Activated B cell treated with CpG ODN at 0.5 μM for 24 hours (primary cell): ENCODE data around the gene WNT7A. TPM values are rescaled to one million over a fixed set of nuclear protein-coding genes. Genes with fewer than 3 reads are reported as not detected.

Experiments
- ATAC-seq: fragments of 200-7000 bp; cut with Tn5 transposase; one replicate; pipeline ENCODE4 v1.10.0; 2021; ENCODE audit warnings: low read depth, mild to moderate bottlenecking, moderate library complexity
- CTCF ChIA-PET: fragments of 350-600 bp; sonication (Branson Sonifier 250); formaldehyde crosslinking; loops from one replicate; lab custom pipeline; 2021; ENCODE audit warnings: antibody characterized with exemption; lab: Charles Lee
- POLR2A ChIA-PET: fragments of 350-600 bp; sonication (Branson Sonifier 250); formaldehyde crosslinking; loops from one replicate; lab custom pipeline; 2021; ENCODE audit warnings: antibody characterized with exemption; lab: Charles Lee
- DNase-seq: peaks from one replicate; pipeline ENCODE4 v3.0.0; 2022
- H3K27ac Mint-ChIP-seq: one replicate; pipeline ENCODE4 v1.8.0; 2020; ENCODE audit warnings: mixed read lengths
- H3K27me3 Mint-ChIP-seq: one replicate; pipeline ENCODE4 v1.8.0; 2021; ENCODE audit warnings: mixed read lengths
- H3K36me3 Mint-ChIP-seq: one replicate; pipeline ENCODE4 v1.8.0; 2021; ENCODE audit warnings: low read depth, mixed read lengths
- H3K4me1 Mint-ChIP-seq: one replicate; pipeline ENCODE4 v1.8.0; 2021; ENCODE audit warnings: mixed read lengths
- H3K4me3 Mint-ChIP-seq: one replicate; pipeline ENCODE4 v1.8.0; 2020; ENCODE audit warnings: mild to moderate bottlenecking, mixed read lengths
- H3K9me3 Mint-ChIP-seq: one replicate; pipeline ENCODE4 v1.8.0; 2020; ENCODE audit warnings: mixed read lengths
- CTCF ChIP-seq: fragments of 200-600 bp; IDR thresholded peaks from one replicate; pipeline ENCODE4 v1.8.0; 2022; ENCODE audit warnings: antibody characterized with exemption, mild to moderate bottlenecking
- intact Hi-C: fragments of 100-400 bp; cut with micrococcal nuclease; formaldehyde crosslinking; loops from one replicate; pipeline ENCODE4 v1.15.1; 2024
- total RNA-seq: library from RNA; stranded (reverse); gene quantifications from 2 replicates; pipeline ENCODE4 v1.2.3, GENCODE V29; 2022

WNT7A gene
- total RNA-seq, 1 donor from 2014 or later, result not detected

- ATAC-seq, result no peak
- Mint-ChIP-seq H3K4me1 (no peaks in the 10 kb centered on the region), H3K9me3 (no peaks in the 10 kb centered on the region), H3K36me3 (no peaks in the 10 kb centered on the region), H3K27ac (no peak overlapping the region), H3K4me3 (no peak overlapping the region), H3K27me3 (peaks cover 16% of the 10 kb centered on the region)
- no peak for DNase-seq
- ChIA-PET POLR2A (no interaction called here), CTCF (no interaction called here)
- intact Hi-C loops, result no loop called here
- TF ChIP-seq CTCF, result no peak
Observed at GRCh38 chr3:13851997-13852637, 27.8 kb downstream of the WNT7A start.

- Mint-ChIP-seq H3K4me1 (no peaks in the 10 kb centered on the region), H3K36me3 (no peaks in the 10 kb centered on the region), H3K9me3 (no peaks in the 10 kb centered on the region), H3K4me3 (no peak overlapping the region), H3K27ac (no peak overlapping the region), H3K27me3 (peaks cover 13% of the 10 kb centered on the region)
- CTCF ChIA-PET, result no interaction called here
- intact Hi-C loops, result no loop called here
- POLR2A ChIA-PET, result no interaction called here
- ATAC-seq (no peak), DNase-seq (no peak)
- no peak for TF ChIP-seq CTCF
Observed at GRCh38 chr3:13851091-13851849, 28.6 kb downstream of the WNT7A start.

GRCh38 chr3:13850161-13850945, 29.5 kb downstream of the WNT7A start:
- H3K36me3 Mint-ChIP-seq, result no peaks in the 10 kb centered on the region
- ChIA-PET POLR2A (no interaction called here), CTCF (no interaction called here)
- no peak for TF ChIP-seq CTCF
- H3K4me3 Mint-ChIP-seq, result no peak overlapping the region
- no peaks in the 10 kb centered on the region for H3K4me1 Mint-ChIP-seq
- no peak overlapping the region for H3K27ac Mint-ChIP-seq
- intact Hi-C loops, result no loop called here
- ATAC-seq (no peak), DNase-seq (no peak)
- H3K9me3 Mint-ChIP-seq, result no peaks in the 10 kb centered on the region
- peaks cover 13% of the 10 kb centered on the region for H3K27me3 Mint-ChIP-seq

- Mint-ChIP-seq H3K27me3 (peaks cover 14% of the 10 kb centered on the region), H3K27ac (no peak overlapping the region), H3K9me3 (no peaks in the 10 kb centered on the region), H3K36me3 (no peaks in the 10 kb centered on the region), H3K4me1 (no peaks in the 10 kb centered on the region), H3K4me3 (no peak overlapping the region)
- ATAC-seq (no peak), DNase-seq (no peak)
- intact Hi-C loops, result no loop called here
- ChIA-PET CTCF (no interaction called here), POLR2A (no interaction called here)
- TF ChIP-seq CTCF, result no peak
Observed at GRCh38 chr3:13849018-13849417, 30.9 kb downstream of the WNT7A start.
